ENCODE data around the gene TAS2R3.

Gene TAS2R3

DNA sequence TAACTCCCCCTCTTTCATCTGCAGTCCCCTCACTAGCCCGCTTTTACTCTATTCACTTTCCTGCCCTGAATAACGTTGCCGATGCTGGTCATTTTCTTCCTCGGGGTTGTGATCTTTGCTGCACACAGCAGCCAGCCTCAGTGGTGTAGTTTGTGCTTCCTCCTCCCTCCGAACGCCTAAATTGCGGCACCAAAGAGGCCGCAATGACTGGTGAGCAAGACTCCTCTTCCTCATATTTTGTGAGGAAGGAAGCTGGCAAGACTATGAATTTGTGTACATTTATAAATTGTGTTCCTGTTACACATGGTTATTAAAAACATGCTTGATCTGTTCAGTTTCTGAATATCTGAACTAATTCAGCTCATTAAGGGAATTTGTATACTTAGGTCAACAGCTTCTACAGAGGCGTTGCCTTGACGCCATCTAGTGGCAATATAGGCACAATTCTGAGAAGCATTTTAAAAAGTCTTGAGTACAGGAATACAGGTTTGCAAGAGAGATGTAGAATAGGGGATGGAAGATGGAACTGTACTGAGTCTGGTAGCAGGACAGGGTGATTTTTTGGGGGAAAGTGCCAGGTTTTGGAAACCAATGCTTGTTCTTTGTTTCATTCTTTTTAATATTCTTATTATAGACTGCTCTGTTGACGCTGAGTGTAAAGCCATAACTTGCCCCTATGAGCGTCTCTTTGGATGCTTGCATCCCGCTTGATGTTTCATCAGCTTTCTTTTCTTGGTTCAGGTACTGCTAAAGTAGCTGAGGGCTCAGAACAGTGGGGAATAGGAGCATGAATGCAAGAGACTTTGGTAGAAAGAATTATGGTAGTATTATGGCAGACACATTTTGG, 22.0 kb downstream of the TAS2R3 start:
- Histone ChIP-seq H3K9me2 (replicated peaks; ENCODE audit: control insufficient read depth, low read length) (no peaks in the 10 kb centered on the region), H3K4me2 (ENCODE audit: low read length) (no peak overlapping the region), H3F3A (ENCODE audit: control insufficient read depth, insufficient read depth) (no peaks in the 10 kb centered on the region), H3K9me3 (ENCODE audit: control insufficient read depth, insufficient read depth, low read length) (no peaks in the 10 kb centered on the region), H3K36me3 (ENCODE audit: control insufficient read depth, low read length) (no peaks in the 10 kb centered on the region), H3K27me3 (ENCODE audit: control insufficient read depth, low read length) (no peaks in the 10 kb centered on the region), H3K27ac (ENCODE audit: low read depth, low read length) (no peak overlapping the region), H3K79me2 (ENCODE audit: control insufficient read depth, low read length) (no peaks in the 10 kb centered on the region), H4K20me1 (ENCODE audit: control insufficient read depth, insufficient read depth, low read depth, low read length) (no peaks in the 10 kb centered on the region), H3K4me1 (ENCODE audit: control insufficient read depth, low read length) (peaks cover 4% of the 10 kb centered on the region; the same call in 1 of the 2 replicates), H3K4me3 (ENCODE audit: low read length) (no peak overlapping the region)
- TF ChIP-seq EZH2phosphoT487 (IDR thresholded peaks at IDR 0.05; ENCODE audit: borderline replicate concordance, low read length) = no peak
- TF ChIP-seq, protein P1, sequence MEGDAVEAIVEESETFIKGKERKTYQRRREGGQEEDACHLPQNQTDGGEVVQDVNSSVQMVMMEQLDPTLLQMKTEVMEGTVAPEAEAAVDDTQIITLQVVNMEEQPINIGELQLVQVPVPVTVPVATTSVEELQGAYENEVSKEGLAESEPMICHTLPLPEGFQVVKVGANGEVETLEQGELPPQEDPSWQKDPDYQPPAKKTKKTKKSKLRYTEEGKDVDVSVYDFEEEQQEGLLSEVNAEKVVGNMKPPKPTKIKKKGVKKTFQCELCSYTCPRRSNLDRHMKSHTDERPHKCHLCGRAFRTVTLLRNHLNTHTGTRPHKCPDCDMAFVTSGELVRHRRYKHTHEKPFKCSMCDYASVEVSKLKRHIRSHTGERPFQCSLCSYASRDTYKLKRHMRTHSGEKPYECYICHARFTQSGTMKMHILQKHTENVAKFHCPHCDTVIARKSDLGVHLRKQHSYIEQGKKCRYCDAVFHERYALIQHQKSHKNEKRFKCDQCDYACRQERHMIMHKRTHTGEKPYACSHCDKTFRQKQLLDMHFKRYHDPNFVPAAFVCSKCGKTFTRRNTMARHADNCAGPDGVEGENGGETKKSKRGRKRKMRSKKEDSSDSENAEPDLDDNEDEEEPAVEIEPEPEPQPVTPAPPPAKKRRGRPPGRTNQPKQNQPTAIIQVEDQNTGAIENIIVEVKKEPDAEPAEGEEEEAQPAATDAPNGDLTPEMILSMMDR (IDR thresholded peaks at IDR 0.05; ENCODE audit: low read depth, low read length, poor library complexity, severe bottlenecking) = peak; percentile 98

DNA sequence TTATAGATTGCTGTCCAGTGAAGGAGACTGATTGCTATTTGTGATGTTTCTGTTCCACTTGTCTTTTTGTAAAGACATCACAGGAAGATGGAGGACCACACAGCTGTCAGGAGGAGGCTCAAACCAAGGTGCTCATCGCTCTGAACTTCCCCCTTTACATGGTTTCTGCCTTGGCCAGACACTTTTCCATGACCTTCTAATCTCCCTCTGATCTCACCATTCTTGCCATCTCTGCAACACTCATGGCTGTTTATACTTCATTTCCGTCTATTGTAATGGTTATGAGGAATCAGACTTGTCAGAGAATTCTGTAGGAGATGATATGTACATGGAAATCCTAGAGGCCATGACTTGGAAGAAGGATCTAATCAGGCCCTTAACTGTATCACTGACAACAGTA, 24.4 kb downstream of the TAS2R3 start:
- Histone ChIP-seq H3F3A (ENCODE audit: control insufficient read depth, insufficient read depth) (no peaks in the 10 kb centered on the region), H3K27me3 (ENCODE audit: control insufficient read depth, low read length) (no peaks in the 10 kb centered on the region), H3K9me3 (ENCODE audit: control insufficient read depth, insufficient read depth, low read length) (no peaks in the 10 kb centered on the region), H3K79me2 (ENCODE audit: control insufficient read depth, low read length) (no peaks in the 10 kb centered on the region), H3K4me3 (ENCODE audit: low read length) (no peak overlapping the region), H3K9me2 (replicated peaks; ENCODE audit: control insufficient read depth, low read length) (no peaks in the 10 kb centered on the region), H3K4me2 (ENCODE audit: low read length) (no peak overlapping the region), H3K27ac (ENCODE audit: low read depth, low read length) (no peak overlapping the region), H4K20me1 (ENCODE audit: control insufficient read depth, insufficient read depth, low read depth, low read length) (no peaks in the 10 kb centered on the region), H3K36me3 (ENCODE audit: control insufficient read depth, low read length) (no peaks in the 10 kb centered on the region), H3K4me1 (ENCODE audit: control insufficient read depth, low read length) (peaks cover 4% of the 10 kb centered on the region; the same call in 1 of the 2 replicates)
- TF ChIP-seq, protein P1 (IDR thresholded peaks at IDR 0.05; ENCODE audit: low read depth, low read length, poor library complexity, severe bottlenecking) = no peak
- TF ChIP-seq EZH2phosphoT487 (IDR thresholded peaks at IDR 0.05; ENCODE audit: borderline replicate concordance, low read length) = no peak

DNA sequence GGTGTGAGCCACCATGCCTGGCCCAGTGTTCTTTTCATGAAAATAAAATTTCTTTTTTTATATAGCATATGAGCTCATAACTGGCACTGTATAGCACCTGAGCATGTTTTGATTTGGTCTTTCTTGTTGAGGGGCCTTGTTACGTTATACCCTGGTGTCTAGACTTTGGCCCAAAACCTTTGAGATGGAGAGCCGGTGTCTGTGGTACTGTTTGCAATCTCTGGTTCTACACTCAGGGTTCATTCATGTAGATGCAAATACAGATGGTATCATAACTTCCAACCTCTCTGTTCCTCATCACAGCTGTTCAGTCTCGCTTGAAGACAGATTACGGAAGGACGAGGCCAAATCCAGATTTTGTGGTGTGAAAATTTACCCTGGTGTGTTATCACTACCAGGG, 26.0 kb downstream of the TAS2R3 start, which contains the start of gene TAS2R5:
TAS2R5 (plus strand) TSS at position 301 of the 400 bp plus-strand sequence. CDS start 145 bp downstream, outside the sequence.
- TF ChIP-seq, protein P1 (IDR thresholded peaks at IDR 0.05; ENCODE audit: low read depth, low read length, poor library complexity, severe bottlenecking) = no peak
- TF ChIP-seq EZH2phosphoT487 (IDR thresholded peaks at IDR 0.05; ENCODE audit: borderline replicate concordance, low read length) = no peak
- H3K4me3 ChIP-seq (ENCODE audit: low read length) = no peak within 1 kb of the TSS

More for the DNA sequence above, 26.0 kb downstream of the TAS2R3 start, which contains the start of gene TAS2R5:
- Histone ChIP-seq H4K20me1 (ENCODE audit: control insufficient read depth, insufficient read depth, low read depth, low read length) (no peaks in the 10 kb centered on the region), H3F3A (ENCODE audit: control insufficient read depth, insufficient read depth) (no peaks in the 10 kb centered on the region), H3K4me1 (ENCODE audit: control insufficient read depth, low read length) (peaks cover 4% of the 10 kb centered on the region; the same call in 1 of the 2 replicates), H3K9me3 (ENCODE audit: control insufficient read depth, insufficient read depth, low read length) (no peaks in the 10 kb centered on the region), H3K27me3 (ENCODE audit: control insufficient read depth, low read length) (no peaks in the 10 kb centered on the region), H3K36me3 (ENCODE audit: control insufficient read depth, low read length) (no peaks in the 10 kb centered on the region), H3K9me2 (replicated peaks; ENCODE audit: control insufficient read depth, low read length) (no peaks in the 10 kb centered on the region), H3K4me2 (ENCODE audit: low read length) (no peak within 1 kb of the TSS), H3K27ac (ENCODE audit: low read depth, low read length) (no peak within 1 kb of the TSS), H3K79me2 (ENCODE audit: control insufficient read depth, low read length) (no peaks in the 10 kb centered on the region)
